Progenitor cell of endocrine pancreas (in vitro differentiated cells): Measurements from ENCODE around the gene COL15A1. TPM values are rescaled to one million over a fixed set of nuclear protein-coding genes. Genes with fewer than 3 reads are reported as not detected.

Experiments used
- DNase-seq: peaks from one replicate; pipeline ENCODE4 v3.0.0; 2021; ENCODE audit warnings: low spot score; ENCODE audit not compliant: unreplicated experiment
- H3K27ac Mint-ChIP-seq: 2 replicates; pipeline ENCODE4 v1.8.0; 2021; ENCODE audit warnings: mild to moderate bottlenecking, moderate library complexity, mixed read lengths
- H3K27me3 Mint-ChIP-seq: 2 replicates; pipeline ENCODE4 v1.8.0; 2021; ENCODE audit warnings: mixed read lengths
- H3K36me3 Mint-ChIP-seq: 2 replicates; pipeline ENCODE4 v1.8.0; 2022; ENCODE audit warnings: mixed read lengths; ENCODE audit not compliant: insufficient read depth
- H3K4me1 Mint-ChIP-seq: 2 replicates; pipeline ENCODE4 v1.8.0; 2021; ENCODE audit warnings: low read depth, mixed read lengths
- H3K4me3 Mint-ChIP-seq: 2 replicates; pipeline ENCODE4 v1.8.0; 2021; ENCODE audit warnings: low read depth, mild to moderate bottlenecking, moderate library complexity, mixed read lengths
- H3K9me3 Mint-ChIP-seq: 2 replicates; pipeline ENCODE4 v1.8.0; 2021; ENCODE audit warnings: low read depth, mixed read lengths
- total RNA-seq: library from RNA; stranded (reverse); gene quantifications from 2 replicates; pipeline ENCODE4 v1.2.1, GENCODE V29; 2021
- TF ChIP-seq, protein P1 (sequence below): fragments of 200-600 bp; sonication (generic); IDR thresholded peaks from one replicate; pipeline ENCODE4 v1.5.0; 2021; ENCODE audit warnings: antibody characterized with exemption, mild to moderate bottlenecking; ENCODE audit not compliant: unreplicated experiment

Gene COL15A1
- total RNA-seq, 1 donor from 2014 or later: not detected

- H3K36me3 Mint-ChIP-seq: no peaks in the 10 kb centered on the region
- H3K9me3 Mint-ChIP-seq: no peaks in the 10 kb centered on the region
- H3K27ac Mint-ChIP-seq: no peak overlapping the region
- no peak overlapping the region for H3K4me3 Mint-ChIP-seq
- no peaks in the 10 kb centered on the region for H3K4me1 Mint-ChIP-seq
- DNase-seq: no peak
- H3K27me3 Mint-ChIP-seq: peaks cover 44% of the 10 kb centered on the region
- TF ChIP-seq, protein P1, sequence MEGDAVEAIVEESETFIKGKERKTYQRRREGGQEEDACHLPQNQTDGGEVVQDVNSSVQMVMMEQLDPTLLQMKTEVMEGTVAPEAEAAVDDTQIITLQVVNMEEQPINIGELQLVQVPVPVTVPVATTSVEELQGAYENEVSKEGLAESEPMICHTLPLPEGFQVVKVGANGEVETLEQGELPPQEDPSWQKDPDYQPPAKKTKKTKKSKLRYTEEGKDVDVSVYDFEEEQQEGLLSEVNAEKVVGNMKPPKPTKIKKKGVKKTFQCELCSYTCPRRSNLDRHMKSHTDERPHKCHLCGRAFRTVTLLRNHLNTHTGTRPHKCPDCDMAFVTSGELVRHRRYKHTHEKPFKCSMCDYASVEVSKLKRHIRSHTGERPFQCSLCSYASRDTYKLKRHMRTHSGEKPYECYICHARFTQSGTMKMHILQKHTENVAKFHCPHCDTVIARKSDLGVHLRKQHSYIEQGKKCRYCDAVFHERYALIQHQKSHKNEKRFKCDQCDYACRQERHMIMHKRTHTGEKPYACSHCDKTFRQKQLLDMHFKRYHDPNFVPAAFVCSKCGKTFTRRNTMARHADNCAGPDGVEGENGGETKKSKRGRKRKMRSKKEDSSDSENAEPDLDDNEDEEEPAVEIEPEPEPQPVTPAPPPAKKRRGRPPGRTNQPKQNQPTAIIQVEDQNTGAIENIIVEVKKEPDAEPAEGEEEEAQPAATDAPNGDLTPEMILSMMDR: no peak
Measured at GRCh38 chr9:98971168-98971914, 27.6 kb downstream of the COL15A1 start.

DNA sequence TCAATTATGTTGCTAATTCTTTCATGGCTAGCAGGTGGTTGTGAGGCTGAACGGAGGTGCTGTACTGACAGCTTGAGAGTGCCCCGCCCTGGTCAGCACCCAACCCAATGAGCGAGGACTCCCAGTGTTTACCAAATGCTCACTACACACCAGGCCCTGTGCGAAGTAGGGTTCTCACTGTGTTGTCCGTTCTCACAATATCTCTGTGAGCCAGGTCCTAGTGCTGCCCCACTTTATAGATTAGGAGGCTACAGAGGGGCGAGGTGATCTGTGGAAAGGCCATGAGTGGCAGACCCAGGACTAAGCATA is 28.2 kb downstream of the COL15A1 start:
- Mint-ChIP-seq H3K4me1 (no peaks in the 10 kb centered on the region), H3K27me3 (peaks cover 48% of the 10 kb centered on the region), H3K27ac (no peak overlapping the region), H3K36me3 (no peaks in the 10 kb centered on the region), H3K4me3 (no peak overlapping the region), H3K9me3 (no peaks in the 10 kb centered on the region)
- TF ChIP-seq, protein P1: no peak
- DNase-seq: no peak

DNA sequence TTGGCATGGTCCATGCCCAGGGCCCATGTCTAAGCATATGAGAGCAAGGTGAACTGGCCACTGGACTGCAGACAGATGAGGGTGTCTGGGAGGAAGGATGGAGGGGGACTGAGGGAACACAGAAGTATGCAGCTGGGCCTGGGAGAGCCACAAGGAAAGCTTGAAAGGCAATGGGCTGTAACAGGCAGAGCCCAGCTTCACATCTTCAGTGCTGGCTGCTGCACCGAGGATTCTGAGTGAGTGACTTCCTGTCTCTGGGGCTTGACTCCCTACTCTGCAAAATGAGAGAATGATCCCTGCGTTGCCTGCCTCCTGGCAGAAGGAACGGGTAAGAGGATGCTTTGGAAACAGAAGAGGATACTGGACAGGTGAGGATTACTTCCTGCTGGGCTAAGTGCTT is 29.0 kb downstream of the COL15A1 start:
- DNase-seq: no peak
- Mint-ChIP-seq H3K36me3 (no peaks in the 10 kb centered on the region), H3K9me3 (no peaks in the 10 kb centered on the region), H3K4me1 (no peaks in the 10 kb centered on the region), H3K27ac (no peak overlapping the region), H3K27me3 (peaks cover 48% of the 10 kb centered on the region), H3K4me3 (no peak overlapping the region)
- TF ChIP-seq, protein P1: no peak

GRCh38 chr9:98973171-98973570 is 29.5 kb downstream of the COL15A1 start:
- DNase-seq: no peak
- Mint-ChIP-seq H3K27ac (no peak overlapping the region), H3K4me1 (no peaks in the 10 kb centered on the region), H3K4me3 (no peak overlapping the region), H3K36me3 (no peaks in the 10 kb centered on the region), H3K27me3 (peaks cover 49% of the 10 kb centered on the region), H3K9me3 (no peaks in the 10 kb centered on the region)
- TF ChIP-seq, protein P1: no peak

- Mint-ChIP-seq H3K4me1 (no peaks in the 10 kb centered on the region), H3K4me3 (no peak overlapping the region), H3K27me3 (peaks cover 50% of the 10 kb centered on the region), H3K27ac (no peak overlapping the region), H3K36me3 (no peaks in the 10 kb centered on the region), H3K9me3 (no peaks in the 10 kb centered on the region)
- TF ChIP-seq, protein P1: no peak
- DNase-seq: no peak
Measured at GRCh38 chr9:98973576-98973975, 29.9 kb downstream of the COL15A1 start.
